A549 (cell line): ENCODE results near the gene TAL1.

ENCODE experiments used
- CEBPB ChIP-seq, 2 experiments: fragments of >200 bp in 1 of 2; sonication (Bioruptor Twin) in 1 of 2; formaldehyde crosslinking in 1 of 2; IDR thresholded peaks; 2 replicates each; pipeline ENCODE4 v1.6.1; 2012 to 2016
- EP300 ChIP-seq, 2 experiments: fragments of >200 bp; sonication (Bioruptor Twin); formaldehyde crosslinking; IDR thresholded peaks; 2 replicates in 1 of 2; 3 replicates in 1 of 2; pipeline ENCODE4 v1.6.1; 2016 to 2017
- POLR2A ChIP-seq: IDR thresholded peaks from 2 replicates; pipeline ENCODE4 v1.6.1; 2012; ENCODE audit warnings: mild to moderate bottlenecking, low read length
- RAD21 ChIP-seq, 2 experiments: fragments of >200 bp in 1 of 2; sonication (Bioruptor Twin) in 1 of 2; formaldehyde crosslinking in 1 of 2; IDR thresholded peaks in 1 of 2; conservative IDR thresholded peaks in 1 of 2; 2 replicates in 1 of 2; 3 replicates in 1 of 2; pipeline ENCODE4 v1.6.1; 2012 to 2018; ENCODE audit warnings: inconsistent platforms in 1 of 2
- RARB ChIP-seq: fragments of 250-450 bp; sonication (Bioruptor Pico); IDR thresholded peaks from 2 replicates; pipeline ENCODE4 v1.8.0; 2021; ENCODE audit warnings: mild to moderate bottlenecking, moderate library complexity
- RCOR1 ChIP-seq: fragments of 150-350 bp; IDR thresholded peaks from 2 replicates; pipeline ENCODE4 v1.6.1; 2014; ENCODE audit warnings: antibody characterized with exemption, low read length, low read depth
- RFX5 ChIP-seq: fragments of 450-650 bp; IDR thresholded peaks from 2 replicates; pipeline ENCODE4 v1.7.1; 2014; ENCODE audit warnings: antibody characterized with exemption, mild to moderate bottlenecking, moderate library complexity
- RNF2 ChIP-seq: fragments of 200-600 bp; sonication (generic); IDR thresholded peaks from 2 replicates; pipeline ENCODE4 v1.6.1; 2016; ENCODE audit warnings: low read depth, mild to moderate bottlenecking, antibody characterized with exemption, moderate library complexity, borderline replicate concordance
- SMC3 ChIP-seq: fragments of >200 bp; sonication (Bioruptor Twin); formaldehyde crosslinking; IDR thresholded peaks from 3 replicates; pipeline ENCODE4 v1.6.1; 2018; ENCODE audit warnings: inconsistent platforms
- ZC3H11A ChIP-seq: fragments of 450-650 bp; IDR thresholded peaks from 2 replicates; pipeline ENCODE4 v1.6.1; 2014; ENCODE audit warnings: antibody characterized with exemption, mild to moderate bottlenecking
- TF ChIP-seq, protein P1 (sequence below): fragments of >200 bp; sonication (Bioruptor Twin); formaldehyde crosslinking; IDR thresholded peaks from 3 replicates; pipeline ENCODE4 v1.5.1; 2016
- TF ChIP-seq, protein P2 (sequence below): IDR thresholded peaks from 2 replicates; pipeline ENCODE4 v1.6.1; 2012
- TF ChIP-seq, protein P3 (sequence below): fragments of 200-600 bp; sonication (generic); IDR thresholded peaks from 2 replicates; pipeline ENCODE4 v1.6.1; 2016; ENCODE audit warnings: antibody characterized with exemption, mild to moderate bottlenecking, moderate library complexity

GRCh38 chr1:47210666-47211065, 21.4 kb downstream of the TAL1 start:
- TF ChIP-seq, protein P1, sequence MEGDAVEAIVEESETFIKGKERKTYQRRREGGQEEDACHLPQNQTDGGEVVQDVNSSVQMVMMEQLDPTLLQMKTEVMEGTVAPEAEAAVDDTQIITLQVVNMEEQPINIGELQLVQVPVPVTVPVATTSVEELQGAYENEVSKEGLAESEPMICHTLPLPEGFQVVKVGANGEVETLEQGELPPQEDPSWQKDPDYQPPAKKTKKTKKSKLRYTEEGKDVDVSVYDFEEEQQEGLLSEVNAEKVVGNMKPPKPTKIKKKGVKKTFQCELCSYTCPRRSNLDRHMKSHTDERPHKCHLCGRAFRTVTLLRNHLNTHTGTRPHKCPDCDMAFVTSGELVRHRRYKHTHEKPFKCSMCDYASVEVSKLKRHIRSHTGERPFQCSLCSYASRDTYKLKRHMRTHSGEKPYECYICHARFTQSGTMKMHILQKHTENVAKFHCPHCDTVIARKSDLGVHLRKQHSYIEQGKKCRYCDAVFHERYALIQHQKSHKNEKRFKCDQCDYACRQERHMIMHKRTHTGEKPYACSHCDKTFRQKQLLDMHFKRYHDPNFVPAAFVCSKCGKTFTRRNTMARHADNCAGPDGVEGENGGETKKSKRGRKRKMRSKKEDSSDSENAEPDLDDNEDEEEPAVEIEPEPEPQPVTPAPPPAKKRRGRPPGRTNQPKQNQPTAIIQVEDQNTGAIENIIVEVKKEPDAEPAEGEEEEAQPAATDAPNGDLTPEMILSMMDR: no peak
- TF ChIP-seq RARB (CRISPR knock-in tag) (no peak), RAD21 (conservative IDR thresholded peaks at IDR 0.05 in 1 of 2, IDR thresholded peaks at IDR 0.05 in 1 of 2) (no peak), RNF2 (no peak), ZC3H11A (no peak), SMC3 (no peak), POLR2A (no peak), CEBPB (IDR thresholded peaks at IDR 0.05) (no peak), RFX5 (no peak), EP300 (IDR thresholded peaks at IDR 0.05) (no peak), RCOR1 (no peak)
- TF ChIP-seq, protein P2, sequence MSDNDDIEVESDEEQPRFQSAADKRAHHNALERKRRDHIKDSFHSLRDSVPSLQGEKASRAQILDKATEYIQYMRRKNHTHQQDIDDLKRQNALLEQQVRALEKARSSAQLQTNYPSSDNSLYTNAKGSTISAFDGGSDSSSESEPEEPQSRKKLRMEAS: no peak
- TF ChIP-seq, protein P3, sequence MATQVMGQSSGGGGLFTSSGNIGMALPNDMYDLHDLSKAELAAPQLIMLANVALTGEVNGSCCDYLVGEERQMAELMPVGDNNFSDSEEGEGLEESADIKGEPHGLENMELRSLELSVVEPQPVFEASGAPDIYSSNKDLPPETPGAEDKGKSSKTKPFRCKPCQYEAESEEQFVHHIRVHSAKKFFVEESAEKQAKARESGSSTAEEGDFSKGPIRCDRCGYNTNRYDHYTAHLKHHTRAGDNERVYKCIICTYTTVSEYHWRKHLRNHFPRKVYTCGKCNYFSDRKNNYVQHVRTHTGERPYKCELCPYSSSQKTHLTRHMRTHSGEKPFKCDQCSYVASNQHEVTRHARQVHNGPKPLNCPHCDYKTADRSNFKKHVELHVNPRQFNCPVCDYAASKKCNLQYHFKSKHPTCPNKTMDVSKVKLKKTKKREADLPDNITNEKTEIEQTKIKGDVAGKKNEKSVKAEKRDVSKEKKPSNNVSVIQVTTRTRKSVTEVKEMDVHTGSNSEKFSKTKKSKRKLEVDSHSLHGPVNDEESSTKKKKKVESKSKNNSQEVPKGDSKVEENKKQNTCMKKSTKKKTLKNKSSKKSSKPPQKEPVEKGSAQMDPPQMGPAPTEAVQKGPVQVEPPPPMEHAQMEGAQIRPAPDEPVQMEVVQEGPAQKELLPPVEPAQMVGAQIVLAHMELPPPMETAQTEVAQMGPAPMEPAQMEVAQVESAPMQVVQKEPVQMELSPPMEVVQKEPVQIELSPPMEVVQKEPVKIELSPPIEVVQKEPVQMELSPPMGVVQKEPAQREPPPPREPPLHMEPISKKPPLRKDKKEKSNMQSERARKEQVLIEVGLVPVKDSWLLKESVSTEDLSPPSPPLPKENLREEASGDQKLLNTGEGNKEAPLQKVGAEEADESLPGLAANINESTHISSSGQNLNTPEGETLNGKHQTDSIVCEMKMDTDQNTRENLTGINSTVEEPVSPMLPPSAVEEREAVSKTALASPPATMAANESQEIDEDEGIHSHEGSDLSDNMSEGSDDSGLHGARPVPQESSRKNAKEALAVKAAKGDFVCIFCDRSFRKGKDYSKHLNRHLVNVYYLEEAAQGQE: no peak
